Endometrial microvascular endothelial cells (primary cell): ENCODE results near the gene PDCD11. TPM values are rescaled to one million over a fixed set of nuclear protein-coding genes. Genes with fewer than 3 reads are reported as not detected.
"Not testable (repeated sequence)": the region's sequence is repeated elsewhere in the genome, so short reads cannot be mapped to it uniquely, and the experiment has no call there.

Source experiments
- in situ Hi-C: cut with HindIII; loops from 2 replicates; pipeline ENCODE4 v1.10.0; 2017; ENCODE audit warnings: low sequenced_read_pairs, low pct_unique_long_range_greater_than_20kb; ENCODE audit errors: inconsistent ontology term
- total RNA-seq: library from RNA; depleted of rRNA; stranded (reverse); fragments of >200 nt; gene quantifications from one replicate; pipeline ENCODE4 v1.2.3, GENCODE V29; 2015; ENCODE audit errors: inconsistent ontology term

Gene PDCD11
- total RNA-seq, 1 donor from 2014 or later, result 43.3 TPM

GRCh38 chr10:103465411-103466179 lies 69.2 kb downstream of the PDCD11 start:
- in situ Hi-C loops, result no loop called here

- in situ Hi-C loops, result no loop called here
These were observed 70.3 kb downstream of the PDCD11 start for GRCh38 chr10:103466734-103467133.

DNA sequence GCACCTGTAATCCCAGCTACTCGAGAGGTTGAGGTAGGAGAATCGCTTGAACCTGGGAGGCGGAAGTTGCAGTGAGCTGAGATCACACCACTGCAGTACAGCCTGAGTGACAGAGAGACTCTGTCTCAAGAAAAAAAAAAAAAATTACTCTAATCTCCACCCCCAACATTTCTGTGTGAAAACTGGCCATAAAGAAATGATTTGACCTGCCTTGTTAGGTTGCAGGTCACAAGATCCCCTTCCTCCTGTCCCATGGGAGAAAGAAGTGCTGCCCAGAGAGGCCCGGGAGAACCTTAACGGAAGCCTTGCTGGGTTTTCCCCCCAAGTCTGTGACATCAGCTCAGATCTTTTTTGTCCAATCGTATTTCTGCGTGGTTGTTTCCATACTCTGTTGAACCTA lies 71.0 kb downstream of the PDCD11 start:
- in situ Hi-C loops, result no loop called here

DNA sequence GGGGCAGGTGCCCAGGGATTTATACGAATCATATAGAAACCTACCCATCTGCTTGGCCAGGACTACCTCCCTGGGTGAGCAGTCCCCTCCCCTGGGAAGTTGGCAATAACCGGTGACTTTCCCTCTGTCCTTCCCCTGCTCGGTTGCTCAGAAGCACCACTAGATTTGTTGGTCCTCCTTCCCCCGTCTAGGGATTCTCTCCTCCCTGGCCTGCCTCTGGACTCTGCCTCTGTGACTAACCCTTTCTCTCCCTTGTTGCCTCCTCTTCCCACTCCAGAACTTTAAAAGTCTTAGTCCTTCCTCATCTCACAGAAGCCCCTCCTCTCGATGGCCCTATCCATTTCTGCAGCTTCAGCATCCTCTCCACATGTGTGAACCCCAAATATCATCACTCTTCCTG lies 72.8 kb downstream of the PDCD11 start:
- in situ Hi-C loops, result no loop called here

GRCh38 chr10:103470761-103471653 lies 74.6 kb downstream of the PDCD11 start:
- in situ Hi-C loops, result no loop called here

DNA sequence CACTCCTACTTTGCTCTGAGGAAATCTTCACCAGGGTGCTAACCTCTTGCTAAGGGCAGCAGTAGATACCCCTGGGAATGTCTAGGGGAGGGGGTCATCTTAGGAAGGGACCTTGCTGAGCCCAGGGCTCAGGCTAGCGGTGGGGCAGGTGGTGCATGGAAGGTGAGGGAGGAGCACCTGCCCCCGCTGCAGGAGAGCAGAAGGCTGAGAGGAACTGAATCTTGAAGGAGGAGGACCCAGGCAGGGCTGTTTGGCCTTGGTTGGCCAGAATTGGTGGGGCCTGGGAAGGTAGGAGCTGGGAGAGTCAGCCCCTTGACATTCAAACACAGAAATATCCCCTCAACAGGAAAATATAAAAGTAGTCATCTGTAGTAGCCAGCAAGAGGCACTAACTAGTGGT lies 75.6 kb downstream of the PDCD11 start:
- in situ Hi-C loops, result no loop called here

- in situ Hi-C loops, result no loop called here
These were observed 76.8 kb downstream of the PDCD11 start for GRCh38 chr10:103473261-103473671.

GRCh38 chr10:103474077-103474476 lies 77.7 kb downstream of the PDCD11 start:
- in situ Hi-C loops, result no loop called here

DNA sequence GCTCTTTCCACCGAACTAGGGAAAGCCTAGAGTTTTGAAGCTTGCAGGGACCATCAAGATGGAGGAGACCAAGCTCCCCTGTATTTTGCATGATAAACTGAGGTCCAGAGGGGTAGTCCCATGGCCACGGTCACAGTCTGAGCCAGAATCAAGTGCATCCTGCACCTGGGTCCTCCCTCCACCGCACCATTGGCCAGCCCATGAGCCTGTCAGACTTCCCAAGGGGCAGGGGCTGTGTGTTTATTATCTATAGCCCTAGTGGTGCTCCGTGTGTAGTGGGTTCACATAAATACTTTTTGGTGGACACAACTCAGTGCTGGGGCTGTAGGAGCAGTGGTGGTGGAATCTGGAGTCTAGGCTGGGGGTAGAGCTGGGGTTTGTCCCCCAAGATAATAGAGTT lies 79.0 kb downstream of the PDCD11 start:
- in situ Hi-C loops, result no loop called here

- in situ Hi-C loops, result no loop called here
These were observed 79.8 kb downstream of the PDCD11 start for GRCh38 chr10:103476046-103476768.

- in situ Hi-C loops, result no loop called here
These were observed 82.2 kb downstream of the PDCD11 start for GRCh38 chr10:103478671-103479070.

DNA sequence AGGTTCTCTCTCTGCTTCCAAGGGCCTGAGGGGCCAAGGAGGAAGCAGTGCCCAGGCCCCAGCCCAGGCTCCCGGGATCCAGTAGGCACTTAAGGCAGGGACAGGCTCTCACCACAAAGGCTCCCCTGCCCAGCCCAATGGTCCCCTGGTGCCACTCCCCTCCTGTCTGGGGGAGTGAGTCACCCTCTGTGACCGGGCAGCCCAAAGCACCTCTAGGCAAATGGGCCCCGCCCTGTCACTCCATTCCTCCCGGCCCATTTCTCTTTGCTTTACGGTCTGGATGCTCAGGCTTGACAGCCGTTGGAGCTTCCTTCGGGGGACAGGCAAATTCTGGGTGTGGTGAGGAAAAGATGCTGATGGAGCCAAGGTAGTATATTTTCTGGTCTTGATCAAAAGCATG lies 82.7 kb downstream of the PDCD11 start, which contains the start of gene CALHM3:
Gene CALHM3 (minus strand): TSS at position 106 of the 400 bp plus-strand sequence. CDS start 208 bp downstream, outside the sequence.
- in situ Hi-C loops, result no loop called here

- in situ Hi-C loops, result no loop called here
These were observed 84.1 kb downstream of the PDCD11 start for GRCh38 chr10:103480521-103480920.

- in situ Hi-C loops, result no loop called here
These were observed 85.6 kb downstream of the PDCD11 start for GRCh38 chr10:103481974-103482531.

DNA sequence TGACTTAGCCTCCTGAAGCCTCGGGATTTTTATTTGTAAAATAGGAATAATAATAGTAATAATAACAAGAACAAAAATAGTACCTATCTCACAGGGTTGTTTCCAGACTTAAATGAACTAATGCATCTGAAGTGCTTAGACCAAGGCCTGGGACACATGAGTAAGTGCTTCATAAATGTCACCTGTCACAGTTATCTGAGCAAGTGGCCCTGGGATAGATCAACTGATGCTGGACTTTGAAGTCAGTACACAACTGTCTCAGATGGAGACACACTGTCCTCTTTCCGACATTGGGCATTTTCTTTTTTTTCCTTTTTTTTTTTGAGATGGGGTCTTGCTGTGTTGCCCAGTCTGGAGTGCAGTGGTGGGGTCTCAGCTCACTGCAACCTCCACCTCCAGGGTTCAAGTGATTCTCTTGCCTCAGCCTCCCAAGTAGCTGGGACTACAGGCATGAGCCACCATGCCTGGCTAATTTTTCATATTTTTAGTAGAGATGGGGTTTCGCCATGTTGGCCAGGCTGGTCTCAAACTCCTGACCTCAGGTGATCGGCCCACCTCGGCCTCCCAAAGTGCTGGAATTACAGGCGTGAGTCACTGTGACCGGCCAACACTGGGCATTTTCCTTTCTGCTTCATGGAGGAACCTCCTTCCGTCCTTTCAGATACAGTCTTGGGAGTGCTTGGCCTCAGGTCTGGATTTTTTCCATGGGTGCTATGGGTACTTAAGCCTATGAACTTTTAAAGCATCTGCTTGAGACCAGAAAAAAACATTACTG lies 90.4 kb downstream of the PDCD11 start:
- in situ Hi-C loops, result not testable (repeated sequence)

DNA sequence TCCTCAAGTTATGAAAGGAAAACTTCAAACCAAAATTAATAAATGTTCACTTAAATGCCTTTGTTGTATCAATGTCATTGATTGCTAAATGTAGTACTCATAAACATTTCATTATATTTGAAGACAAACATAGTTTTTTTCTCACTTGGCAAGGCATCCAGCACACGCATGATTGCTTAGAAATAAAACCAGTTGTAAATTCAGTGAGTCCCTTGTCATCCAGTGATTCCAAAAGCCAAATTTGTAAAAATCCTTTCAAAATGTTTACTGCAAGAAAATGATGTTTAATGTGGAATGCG lies 90.9 kb downstream of the PDCD11 start:
- in situ Hi-C loops, result no loop called here

DNA sequence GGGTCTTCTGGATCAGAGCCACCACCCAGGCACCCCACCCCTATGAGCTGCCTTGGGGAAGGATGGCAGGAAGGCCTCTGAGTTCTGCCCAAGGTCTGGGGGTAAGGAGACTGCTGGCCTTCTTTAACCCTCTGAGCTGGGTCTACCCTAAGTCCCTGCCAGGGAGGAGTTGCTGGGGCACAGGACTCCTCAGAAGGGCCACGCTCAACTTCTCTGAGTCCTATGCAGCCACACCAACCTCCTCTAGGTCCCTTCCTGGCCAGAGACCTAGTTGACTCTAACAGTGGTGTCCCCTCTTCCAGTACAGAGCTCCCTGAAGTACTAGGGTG lies 94.5 kb downstream of the PDCD11 start:
- in situ Hi-C loops, result loop anchor here (10.0 kb wide), 1 partner anchor 76 kb away; no protein-coding TSS in a partner anchor

DNA sequence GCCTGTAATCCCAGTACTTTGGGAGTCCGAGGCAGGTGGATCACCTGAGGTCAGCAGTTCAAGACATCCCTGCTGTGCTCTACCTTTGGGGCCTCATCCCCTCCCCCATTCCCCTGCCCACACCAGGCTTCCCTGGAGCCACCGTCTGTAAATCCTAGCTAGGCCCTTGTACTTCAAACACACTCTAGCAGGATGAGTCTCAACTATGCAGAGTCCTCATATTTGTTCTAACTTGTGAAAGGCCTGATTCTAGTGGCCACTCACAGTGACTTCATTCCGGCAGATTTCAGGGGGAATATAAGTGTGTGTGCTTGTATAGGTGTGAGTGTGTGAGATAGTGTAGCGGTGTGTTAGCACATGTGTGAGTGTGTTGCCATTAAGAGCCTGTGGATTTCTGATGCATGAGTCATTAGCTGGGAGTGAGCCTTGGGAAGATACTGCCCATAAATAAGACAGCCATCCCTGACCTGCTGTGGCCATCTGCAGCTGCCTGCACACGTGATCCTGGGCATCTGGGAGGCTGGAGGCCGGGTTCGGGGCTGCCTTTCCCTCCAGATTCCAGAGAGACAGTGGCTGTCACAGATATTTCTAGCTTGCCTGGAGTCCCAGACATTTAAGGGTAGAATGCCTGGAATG lies 95.4 kb downstream of the PDCD11 start:
- in situ Hi-C loops, result loop anchor here (10.0 kb wide), 1 partner anchor 77 kb away; no protein-coding TSS in a partner anchor
